BE2C (cell line): ENCODE measurements around the gene LACTBL1. TPM values are rescaled to one million over a fixed set of nuclear protein-coding genes. Genes with fewer than 3 reads are reported as not detected.

Source experiments
- DNase-seq: peaks from one replicate; pipeline ENCODE4 v3.0.0-alpha.2; 2020
- H3K27me3 ChIP-seq: fragments of 250-450 bp; sonication (Bioruptor Pico); 2 replicates; pipeline ENCODE4 v1.5.1; 2020; ENCODE audit warnings: mild to moderate bottlenecking
- H3K36me3 ChIP-seq: fragments of 250-450 bp; sonication (Bioruptor Pico); 2 replicates; pipeline ENCODE4 v1.5.1; 2020; ENCODE audit warnings: mild to moderate bottlenecking
- H3K4me1 ChIP-seq: fragments of 250-450 bp; sonication (Bioruptor Pico); 2 replicates; pipeline ENCODE4 v1.5.1; 2020
- H3K4me3 ChIP-seq: 2 replicates; pipeline ENCODE4 v1.5.1; 2011; ENCODE audit warnings: low read depth, low read length
- H3K9me3 ChIP-seq: fragments of 250-450 bp; sonication (Bioruptor Pico); 2 replicates; pipeline ENCODE4 v1.5.1; 2020
- CTCF ChIP-seq: IDR thresholded peaks from 2 replicates; pipeline ENCODE4 v1.5.1; 2012; ENCODE audit warnings: mild to moderate bottlenecking, low read depth, low read length
- polyA plus RNA-seq: library from polyadenylated mRNA; unstranded; fragments of >200 nt; gene quantifications from one replicate; pipeline ENCODE4 v1.2.1, GENCODE V29; 2012; ENCODE audit warnings: low read depth, missing spikeins; ENCODE audit not compliant: insufficient read length, insufficient read depth

LACTBL1 gene
- not detected for polyA plus RNA-seq

- Histone ChIP-seq H3K9me3 (no peaks in the 10 kb centered on the region), H3K27me3 (no peaks in the 10 kb centered on the region), H3K36me3 (no peaks in the 10 kb centered on the region), H3K4me1 (no peaks in the 10 kb centered on the region), H3K4me3 (no peak within 1 kb of the TSS)
- DNase-seq, result no peak
- no peak for TF ChIP-seq CTCF
Observed at GRCh38 chr1:22972760-22973159, at the start of gene LACTBL1. Gene LACTBL1 (minus strand): TSS chr1:22972866. CDS start chr1:22972316, 550 bp downstream.

- DNase-seq, result no peak
- Histone ChIP-seq H3K4me3 (no peak overlapping the region; the same call in 1 of the 2 replicates), H3K9me3 (no peaks in the 10 kb centered on the region; the same call in 1 of the 2 replicates), H3K27me3 (no peaks in the 10 kb centered on the region), H3K36me3 (no peaks in the 10 kb centered on the region; the same call in 1 of the 2 replicates), H3K4me1 (no peaks in the 10 kb centered on the region)
- TF ChIP-seq CTCF, result no peak
Observed at GRCh38 chr1:23021834-23022233, 49.2 kb upstream of the LACTBL1 start.

GRCh38 chr1:23020706-23021405 is 48.2 kb upstream of the LACTBL1 start:
- no peaks in the 10 kb centered on the region; the same call in 1 of the 2 replicates for H3K9me3 ChIP-seq
- DNase-seq, result peak; percentile 7
- TF ChIP-seq CTCF, result no peak
- H3K4me3 ChIP-seq, result peak overlapping the region; percentile 82
- no peaks in the 10 kb centered on the region for H3K4me1 ChIP-seq
- H3K36me3 ChIP-seq, result no peaks in the 10 kb centered on the region; the same call in 1 of the 2 replicates
- no peaks in the 10 kb centered on the region for H3K27me3 ChIP-seq

- TF ChIP-seq CTCF, result no peak
- no peaks in the 10 kb centered on the region for H3K4me1 ChIP-seq
- H3K27me3 ChIP-seq, result no peaks in the 10 kb centered on the region
- no peaks in the 10 kb centered on the region; the same call in 1 of the 2 replicates for H3K9me3 ChIP-seq
- DNase-seq, result peak; percentile 24
- H3K4me3 ChIP-seq, result peak overlapping the region; percentile 82
- H3K36me3 ChIP-seq, result no peaks in the 10 kb centered on the region; the same call in 1 of the 2 replicates
Observed at GRCh38 chr1:23019863-23020625, 47.4 kb upstream of the LACTBL1 start.

- H3K27me3 ChIP-seq, result no peaks in the 10 kb centered on the region
- no peaks in the 10 kb centered on the region for H3K4me1 ChIP-seq
- H3K4me3 ChIP-seq, result peak within 1 kb of the TSS; percentile 82
- H3K9me3 ChIP-seq, result no peaks in the 10 kb centered on the region; the same call in 1 of the 2 replicates
- H3K36me3 ChIP-seq, result no peaks in the 10 kb centered on the region; the same call in 1 of the 2 replicates
- DNase-seq, result peak; percentile 95
- peak; percentile 11; the same call in 1 of the 2 replicates for TF ChIP-seq CTCF
Observed at GRCh38 chr1:23019094-23019862, 46.6 kb upstream of the LACTBL1 start, which contains the start of gene KDM1A. Gene KDM1A (plus strand): TSS chr1:23019468. CDS start chr1:23019597, 129 bp downstream.
